SW480 (cell line): ENCODE results near the gene CERS1.

Source experiments
- DNase-seq: peaks from one replicate; pipeline ENCODE4 v3.0.0-alpha.2; 2016; ENCODE audit warnings: low spot score

CERS1 gene

GRCh38 chr19:18895824-18896341 is at the start of gene CERS1:
Gene CERS1 (minus strand): TSS chr19:18896158. CDS start chr19:18896072, 86 bp downstream.
- peak; percentile 34 for DNase-seq

GRCh38 chr19:18945297-18945696 is 49.3 kb upstream of the CERS1 start:
- DNase-seq: no peak

- no peak for DNase-seq
Measured at GRCh38 chr19:18943465-18943864, 47.5 kb upstream of the CERS1 start.

- DNase-seq: no peak
Measured at GRCh38 chr19:18942692-18943091, 46.7 kb upstream of the CERS1 start.

GRCh38 chr19:18941628-18942354 is 45.8 kb upstream of the CERS1 start:
- no peak for DNase-seq

- DNase-seq: peak; percentile 46
Measured at GRCh38 chr19:18940769-18941627, 45.0 kb upstream of the CERS1 start, which contains the start of gene HOMER3. Gene HOMER3 (minus strand): TSS chr19:18941217. CDS start chr19:18938982, 2,235 bp downstream.

GRCh38 chr19:18939922-18940768 is 44.2 kb upstream of the CERS1 start:
- no peak for DNase-seq

GRCh38 chr19:18939163-18939562 is 43.2 kb upstream of the CERS1 start:
- DNase-seq: no peak

GRCh38 chr19:18933297-18933696 is 37.3 kb upstream of the CERS1 start:
- DNase-seq: no peak

- peak; percentile 56 for DNase-seq
Measured at GRCh38 chr19:18932216-18932841, 36.4 kb upstream of the CERS1 start.

- DNase-seq: no peak
Measured at GRCh38 chr19:18931316-18932162, 35.6 kb upstream of the CERS1 start.

- DNase-seq: no peak
Measured at GRCh38 chr19:18929311-18929710, 33.4 kb upstream of the CERS1 start.

GRCh38 chr19:18928018-18928805 is 32.3 kb upstream of the CERS1 start:
- no peak for DNase-seq

GRCh38 chr19:18924684-18925213 is 28.8 kb upstream of the CERS1 start:
- DNase-seq: no peak

GRCh38 chr19:18922228-18922985 is 26.4 kb upstream of the CERS1 start:
- no peak for DNase-seq

- no peak for DNase-seq
Measured at GRCh38 chr19:18921593-18921992, 25.6 kb upstream of the CERS1 start.

- no peak for DNase-seq
Measured at GRCh38 chr19:18920400-18920799, 24.4 kb upstream of the CERS1 start.

GRCh38 chr19:18919900-18920214 is 23.9 kb upstream of the CERS1 start:
- no peak for DNase-seq
